ENCODE measurements around the gene LRSAM1. TPM values are rescaled to one million over a fixed set of nuclear protein-coding genes. Genes with fewer than 3 reads are reported as not detected.

Gene LRSAM1
- total RNA-seq, 1 experiment from 2014 or later = 19.0 TPM

DNA sequence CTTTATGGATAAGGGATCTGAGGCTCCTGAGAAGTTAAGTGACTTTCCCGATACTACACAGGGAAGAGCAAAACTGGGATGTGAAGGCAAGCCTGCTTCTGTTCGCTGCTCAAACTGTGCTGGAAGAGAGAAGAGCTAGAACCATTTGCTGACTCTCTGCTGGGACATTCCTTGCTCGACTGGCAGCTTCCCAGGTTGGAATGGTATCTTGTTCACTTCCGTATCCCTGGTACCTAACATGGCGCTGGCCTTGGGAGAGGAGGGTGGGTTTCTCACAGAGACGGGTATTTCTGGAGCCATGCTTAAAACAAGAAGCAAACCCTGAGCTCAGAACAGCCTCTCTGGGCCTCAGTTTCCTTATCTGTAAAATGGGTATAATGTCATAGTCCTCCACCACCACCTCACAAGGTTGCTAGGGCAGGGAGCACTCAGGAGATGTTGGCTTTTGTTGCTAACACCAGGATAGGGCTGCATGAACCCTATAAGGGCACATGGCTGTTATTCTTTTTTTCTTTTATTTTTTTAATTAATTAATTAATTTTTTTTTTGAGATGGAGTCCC is 92.7 kb downstream of the LRSAM1 start:
- DNase-seq (ENCODE audit: extremely low read depth, low read depth) = no peak

GRCh38 chr9:127545196-127546124 is 94.2 kb downstream of the LRSAM1 start:
- DNase-seq (ENCODE audit: extremely low read depth, low read depth) = no peak

DNA sequence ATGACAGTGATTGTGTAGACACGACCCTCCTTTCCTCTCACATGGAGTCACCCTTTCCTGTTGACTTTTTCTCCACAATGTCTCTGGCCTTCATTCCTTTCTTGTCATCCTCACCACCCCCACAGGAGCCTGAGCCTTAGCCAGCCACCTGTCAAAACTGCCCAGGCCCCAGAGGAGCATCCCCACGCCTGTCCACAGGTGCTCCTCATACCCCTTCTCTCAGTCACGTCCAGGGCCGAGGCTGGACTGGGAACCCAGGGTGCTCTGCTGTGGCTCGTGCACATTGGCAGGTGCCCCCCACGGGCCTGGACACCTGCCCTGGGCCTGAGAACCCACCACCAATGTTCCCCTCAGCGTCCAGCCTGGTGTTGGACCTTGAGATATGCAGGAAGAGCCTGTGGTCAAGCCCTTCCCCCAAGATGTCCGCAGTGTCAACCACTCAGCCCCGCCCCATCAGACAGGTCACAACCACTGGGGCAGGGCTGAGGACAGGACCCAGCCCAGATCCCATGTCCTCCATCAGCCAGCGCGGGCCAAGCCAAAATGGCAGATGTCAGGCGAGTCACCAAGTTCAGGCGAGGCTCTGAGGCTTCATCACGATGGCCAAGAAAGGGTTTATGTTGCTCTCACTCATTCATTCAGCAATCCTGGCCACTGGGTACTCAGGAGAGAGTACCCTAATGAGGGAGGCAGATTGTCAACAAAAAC is 95.0 kb downstream of the LRSAM1 start:
- no peak for DNase-seq (ENCODE audit: extremely low read depth, low read depth)

DNA sequence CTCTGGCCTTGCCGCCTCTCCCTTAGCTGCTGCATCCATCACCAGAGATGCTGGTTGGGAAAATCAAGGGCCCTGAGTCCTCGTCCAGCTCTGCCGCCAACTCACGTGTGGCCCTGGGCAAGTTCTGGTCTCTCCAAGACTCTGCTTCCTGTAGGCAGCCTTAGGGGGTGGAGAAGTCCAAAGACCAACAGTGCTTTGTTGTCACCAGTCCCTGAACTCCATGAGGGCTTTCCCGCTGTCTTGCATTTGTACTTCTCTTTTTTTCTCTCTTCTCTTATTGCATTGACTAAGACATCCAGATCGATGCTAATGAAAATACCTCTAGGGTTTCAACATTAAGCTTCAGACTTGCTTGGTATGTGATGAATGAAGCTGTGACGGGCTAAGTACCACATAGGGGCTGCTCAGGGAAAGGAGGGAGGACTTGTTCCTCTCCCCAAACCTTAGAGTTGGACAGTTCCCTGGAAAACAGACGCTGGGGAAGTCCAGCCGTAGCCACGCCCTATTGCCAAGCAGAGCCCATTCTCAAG is 97.1 kb downstream of the LRSAM1 start:
- no peak for DNase-seq (ENCODE audit: extremely low read depth, low read depth)

- no peak for DNase-seq (ENCODE audit: extremely low read depth, low read depth)
Measured at GRCh38 chr9:127549218-127549617, 97.9 kb downstream of the LRSAM1 start.

DNA sequence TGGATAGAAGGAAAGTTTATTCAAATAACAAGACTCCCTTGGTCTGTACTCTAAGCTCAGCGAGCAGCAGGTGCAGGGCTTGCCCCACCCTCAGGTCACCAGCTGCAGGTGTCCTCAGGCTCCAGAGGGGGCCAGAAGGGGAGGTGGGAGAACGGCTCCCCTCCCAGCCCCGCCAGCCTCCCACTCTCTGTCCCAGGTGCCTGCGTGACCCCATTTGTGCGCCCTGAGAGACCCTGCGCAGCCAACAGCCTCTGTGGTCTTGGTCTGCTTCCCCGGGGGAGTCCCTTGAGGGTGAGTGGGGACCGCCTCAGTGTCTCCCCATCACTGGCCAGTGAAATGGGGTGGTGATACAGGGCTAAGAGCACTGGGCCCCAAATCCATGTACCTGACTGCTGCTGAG is 98.4 kb downstream of the LRSAM1 start:
- no peak for DNase-seq (ENCODE audit: extremely low read depth, low read depth)

DNA sequence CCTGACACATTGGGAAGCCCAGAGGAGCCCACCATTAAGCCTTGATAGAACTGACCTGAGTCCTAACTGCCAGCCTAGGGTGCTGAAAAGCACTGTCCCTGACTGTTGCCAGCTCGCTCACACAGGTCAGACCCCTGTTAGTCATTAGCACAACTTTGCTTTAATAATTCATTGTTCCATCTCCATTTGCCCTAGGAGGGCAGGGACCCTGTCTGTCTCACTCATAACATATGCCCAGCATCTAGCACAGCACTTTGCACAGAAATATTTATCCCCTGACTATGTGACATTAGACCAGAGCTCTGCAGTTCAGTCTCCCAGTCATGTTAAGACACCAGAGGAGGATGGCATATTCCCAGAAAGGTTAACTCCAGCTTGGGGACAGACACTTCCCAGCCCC is 99.0 kb downstream of the LRSAM1 start:
- DNase-seq (ENCODE audit: extremely low read depth, low read depth) = no peak

DNA sequence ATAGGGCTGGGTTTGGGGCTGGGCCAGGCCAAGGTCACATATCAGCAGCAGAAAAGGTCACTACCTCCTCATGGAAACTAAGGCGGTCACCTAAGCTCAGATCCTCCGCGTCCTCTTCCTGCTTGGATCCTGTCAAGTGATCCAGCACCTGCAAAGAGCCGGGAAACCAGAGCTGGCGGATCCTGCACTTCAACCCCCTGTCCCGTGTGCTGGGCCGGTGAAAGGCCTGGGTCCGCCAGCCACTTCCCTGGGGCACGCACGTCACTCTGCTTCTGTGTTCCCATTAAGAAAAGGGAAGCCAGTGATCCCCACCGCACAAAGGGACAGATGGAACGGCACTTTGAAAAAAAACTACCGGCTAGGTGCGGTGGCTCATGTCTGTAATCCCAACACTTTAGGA is 99.4 kb downstream of the LRSAM1 start:
- DNase-seq (ENCODE audit: extremely low read depth, low read depth) = no peak

Small RNA genes lying within 50 kb of the gene (small RNA-seq; reads per million reads assigned to genes)
- gene RF00019 = 0 reads per million in 2 experiments
- gene SNORA65 = 85.7 to 545 reads per million in 2 experiments

Other genes with a start within 250 kb of the LRSAM1 start
- gene GARNL3, start 186.7 kb upstream of the LRSAM1 start, total RNA-seq (2014; rRNA removed; shearing (Covaris generic)) = 2.9 and 5.6 TPM in 2 replicates
- 8.0 and 8.6 TPM in 2 replicates for gene SLC2A8, start 54.3 kb upstream of the LRSAM1 start, total RNA-seq (2014; rRNA removed; shearing (Covaris generic))
- gene ZNF79, start 27.1 kb upstream of the LRSAM1 start, total RNA-seq (2014; rRNA removed; shearing (Covaris generic)) = 6.0 and 7.9 TPM in 2 replicates
- 4,046 and 4,221 TPM in 2 replicates for gene RPL12, start 104 bp upstream of the LRSAM1 start, total RNA-seq (2014; rRNA removed; shearing (Covaris generic))
- 8.4 and 10.2 TPM in 2 replicates for gene STXBP1, start 160.8 kb downstream of the LRSAM1 start, total RNA-seq (2014; rRNA removed; shearing (Covaris generic))

All from NCI-H460 (cell line).